HepG2 (cell line): ENCODE data around the gene HMGCS2. TPM values are rescaled to one million over a fixed set of nuclear protein-coding genes. Genes with fewer than 3 reads are reported as not detected.

ENCODE experiments used
- ATF1 ChIP-seq: IDR thresholded peaks from 2 replicates; pipeline ENCODE4 v1.6.1; 2016; ENCODE audit warnings: mild to moderate bottlenecking, control low read depth
- CEBPZ ChIP-seq: IDR thresholded peaks from 2 replicates; pipeline ENCODE4 v1.6.1; 2012; ENCODE audit warnings: low read length, improper control_type of control experiment
- ETS1 ChIP-seq: sonication (generic); formaldehyde crosslinking; IDR thresholded peaks from 2 replicates; pipeline ENCODE4 v1.4.0; 2020; ENCODE audit warnings: missing genetic modification reagents
- IRX3 ChIP-seq: sonication (generic); formaldehyde crosslinking; IDR thresholded peaks from 2 replicates; pipeline ENCODE4 v1.8.1; 2023; ENCODE audit warnings: mild to moderate bottlenecking, low read depth, missing genetic modification reagents, borderline replicate concordance
- MAF1 ChIP-seq: sonication (generic); formaldehyde crosslinking; IDR thresholded peaks from 2 replicates; pipeline ENCODE4 v1.5.0; 2020; ENCODE audit warnings: missing genetic modification reagents, borderline replicate concordance
- NRL ChIP-seq: sonication (generic); formaldehyde crosslinking; IDR thresholded peaks from 2 replicates; pipeline ENCODE4 v1.5.0; 2020; ENCODE audit warnings: missing genetic modification reagents, mild to moderate bottlenecking, moderate library complexity, borderline replicate concordance
- ONECUT2 ChIP-seq: sonication (generic); formaldehyde crosslinking; IDR thresholded peaks from 2 replicates; pipeline ENCODE4 v1.4.0; 2020; ENCODE audit warnings: missing genetic modification reagents
- SIN3B ChIP-seq: fragments of 150-350 bp; IDR thresholded peaks from 2 replicates; pipeline ENCODE4 v1.6.1; 2014; ENCODE audit warnings: low read length
- TEF ChIP-seq: sonication (generic); formaldehyde crosslinking; IDR thresholded peaks from 2 replicates; pipeline ENCODE4 v1.5.0; 2020; ENCODE audit warnings: missing genetic modification reagents
- YY1 ChIP-seq: IDR thresholded peaks from 2 replicates; pipeline ENCODE4 v1.6.1; 2011; ENCODE audit warnings: low read length, low read depth, moderate library complexity, mild to moderate bottlenecking; ENCODE audit not compliant: insufficient read depth, insufficient replicate concordance
- ZBTB26 ChIP-seq: IDR thresholded peaks from 2 replicates; pipeline ENCODE4 v1.6.1; 2016; ENCODE audit warnings: missing compliant biosample characterization, missing genetic modification reagents, borderline replicate concordance
- ZFX ChIP-seq: sonication (generic); formaldehyde crosslinking; IDR thresholded peaks from 2 replicates; pipeline ENCODE4 v1.4.0; 2020; ENCODE audit warnings: mild to moderate bottlenecking, low read depth, missing genetic modification reagents, moderate library complexity
- ZKSCAN8 ChIP-seq: IDR thresholded peaks from 2 replicates; pipeline ENCODE4 v1.6.1; 2016; ENCODE audit warnings: borderline replicate concordance, missing genetic modification reagents, missing compliant biosample characterization
- ZNF275 ChIP-seq: sonication (generic); formaldehyde crosslinking; IDR thresholded peaks from 2 replicates; pipeline ENCODE4 v1.8.0; 2022; ENCODE audit warnings: missing genetic modification reagents, mild to moderate bottlenecking, inconsistent platforms, borderline replicate concordance
- ZNF30 ChIP-seq: sonication (generic); formaldehyde crosslinking; IDR thresholded peaks from 2 replicates; pipeline ENCODE4 v1.5.0; 2020; ENCODE audit warnings: mild to moderate bottlenecking, missing genetic modification reagents
- ZNF549 ChIP-seq: sonication (generic); formaldehyde crosslinking; IDR thresholded peaks from 2 replicates; pipeline ENCODE4 v1.5.0; 2020; ENCODE audit warnings: missing genetic modification reagents
- ZNF609 ChIP-seq: sonication (generic); formaldehyde crosslinking; IDR thresholded peaks from 2 replicates; pipeline ENCODE4 v1.4.0; 2020; ENCODE audit warnings: mild to moderate bottlenecking, missing genetic modification reagents, borderline replicate concordance
- polyA plus RNA-seq, 8 experiments: library from polyadenylated mRNA; depleted of rRNA in 3 of 8; stranded (reverse) in 7 of 8; unstranded in 1 of 8; fragments of >200 nt; fragmentation: Illumina TruSeq in 4 of 8; extraction: Trizol in 4 of 8; gene quantifications; 2 replicates each; pipeline versions ENCODE4 v1.2.1 to v1.2.3, GENCODE V29; 2011 to 2016; ENCODE audit warnings: low read depth in 4 of 8, missing spikeins in 1 of 8, mixed read lengths in 1 of 8; ENCODE audit not compliant: insufficient read depth in 1 of 8
- total RNA-seq, 5 experiments: library from RNA; depleted of rRNA; stranded (reverse); fragments of >200 nt; fragmentation: Illumina TruSeq; extraction: Trizol; gene quantifications; 2 replicates each; pipeline ENCODE4 v1.2.3, GENCODE V29; 2016; ENCODE audit warnings: low read depth in 1 of 5

HMGCS2 gene
- total and polyA plus RNA-seq, 2 of the 13 experiments (the other 11 are each of a cell fraction or from before 2014, with no cell fraction given): 0.44 to 1.5 TPM

- 0 out of 2 replicates have a peak, but pooled peaks have one; percentile 27 for TF ChIP-seq ZNF609 (CRISPR knock-in tag)
- no peak for TF ChIP-seq CEBPZ
- TF ChIP-seq ONECUT2 (CRISPR knock-in tag): peak; percentile 60; the same call in 1 of the 2 replicates
- TF ChIP-seq ETS1 (CRISPR knock-in tag): no peak
- TF ChIP-seq ZFX: peak; percentile 30; the same call in 1 of the 2 replicates
- no peak for TF ChIP-seq ZNF30 (CRISPR knock-in tag)
- TF ChIP-seq ZNF275: no peak
- no peak for TF ChIP-seq TEF (CRISPR knock-in tag)
- TF ChIP-seq ATF1: no peak
- TF ChIP-seq IRX3: no peak
- no peak for TF ChIP-seq ZKSCAN8 (CRISPR knock-in tag)
- no peak for TF ChIP-seq MAF1
- no peak for TF ChIP-seq YY1
- TF ChIP-seq ZNF549 (CRISPR knock-in tag): no peak
- no peak for TF ChIP-seq SIN3B
- TF ChIP-seq NRL (CRISPR knock-in tag): no peak
- no peak for TF ChIP-seq ZBTB26 (CRISPR knock-in tag)
Observed at GRCh38 chr1:119721896-119722295, 46.8 kb downstream of the HMGCS2 start (continued).
